Adipose tissue (tissue), 3 donors: ENCODE data around the gene PTPRN2. TPM values are rescaled to one million over a fixed set of nuclear protein-coding genes. Genes with fewer than 3 reads are reported as not detected.

ENCODE experiments used
- H3K27ac ChIP-seq: one replicate; pipeline ENCODE4 v1.5.1; 2013; ENCODE audit warnings: low read depth, low read length
- WGBS, 3 donors: extraction: QIAGEN DNeasy Blood & Tissue Kit; methylation state at CpG; one replicate each; pipeline ENCODE4 v1.1.7; 2013; 5-methylcytosine and 5-hydroxymethylcytosine counted together
- polyA plus RNA-seq, 3 donors: library from polyadenylated mRNA; stranded (reverse); fragments of 200-250 nt; gene quantifications; one replicate each; pipeline ENCODE4 v1.2.3, GENCODE V29; 2013
- donor health status: healthy with polysubstance abuse.
- donor health status: Bipolar disorder and iron deficiency.
- donor health status: healthy.

PTPRN2 gene
- polyA plus RNA-seq, 3 donors, result 3.7 to 8.0 (median 7.3) TPM

DNA sequence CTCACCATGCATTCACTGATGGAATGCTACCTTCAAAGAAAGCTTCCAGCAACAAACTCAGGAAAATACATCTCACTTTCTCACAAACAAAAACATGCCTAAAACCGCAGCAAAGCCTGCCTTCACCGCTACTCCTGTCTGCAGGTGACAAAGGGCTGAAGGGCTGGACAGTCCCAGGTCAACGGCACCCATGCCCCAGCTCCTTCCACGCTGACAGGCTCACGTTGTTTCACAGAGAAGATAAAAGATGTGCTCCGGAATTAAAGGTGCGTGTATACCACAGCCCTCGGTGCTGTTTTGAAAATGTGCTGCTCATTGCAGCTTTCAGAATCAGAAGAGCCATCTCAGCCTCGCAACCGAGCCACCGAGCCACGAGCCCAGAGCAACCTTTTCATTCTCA, 445.0 kb downstream of the PTPRN2 start:
- 87 to 93% (median 87%) methylated on average over 12 of the region's 12 CpGs for WGBS, 3 donors
- no peak overlapping the region for H3K27ac ChIP-seq

DNA sequence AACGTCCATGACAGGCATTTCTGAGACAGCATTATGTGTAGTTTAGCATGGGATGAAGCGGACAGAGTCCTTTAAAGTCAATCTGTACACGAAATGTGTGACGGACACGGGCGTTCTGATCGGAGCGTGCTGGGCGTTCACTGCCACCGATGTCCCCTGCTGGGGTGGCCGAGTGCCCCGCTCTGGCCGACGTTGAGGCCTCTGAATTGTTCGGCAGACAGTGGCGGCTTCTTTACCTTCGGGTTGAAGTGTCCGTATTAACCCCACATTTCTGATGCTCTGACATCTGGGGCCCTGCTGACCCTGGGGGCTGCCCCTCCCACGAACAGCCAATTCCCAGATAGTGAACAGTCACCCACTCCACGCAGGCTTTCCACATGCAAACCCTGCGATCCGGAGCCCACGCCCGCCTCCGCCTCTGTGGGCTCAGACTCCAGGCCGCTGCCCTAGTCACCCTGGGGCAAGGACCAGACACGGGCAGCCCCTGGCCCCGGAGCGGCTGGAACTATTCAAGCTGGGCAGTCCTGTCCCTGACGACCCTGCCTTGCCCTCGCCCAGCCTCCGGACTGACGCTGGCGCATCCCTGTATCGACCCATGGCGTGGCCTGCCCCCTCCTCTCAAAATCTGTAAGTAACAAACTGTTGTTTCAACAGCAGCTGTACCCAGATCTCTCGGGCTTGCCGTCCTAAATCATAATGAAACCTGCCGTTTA, 445.7 kb downstream of the PTPRN2 start:
- no peak overlapping the region for H3K27ac ChIP-seq
- WGBS, 3 donors, result 84 to 92% (median 87%) methylated on average over 39 of the region's 39 CpGs

- WGBS, 3 donors, result 91 to 92% (median 91%) methylated on average over 17 of the region's 17 CpGs
- H3K27ac ChIP-seq, result no peak overlapping the region
Observed at GRCh38 chr7:158141221-158141582, 446.4 kb downstream of the PTPRN2 start.

DNA sequence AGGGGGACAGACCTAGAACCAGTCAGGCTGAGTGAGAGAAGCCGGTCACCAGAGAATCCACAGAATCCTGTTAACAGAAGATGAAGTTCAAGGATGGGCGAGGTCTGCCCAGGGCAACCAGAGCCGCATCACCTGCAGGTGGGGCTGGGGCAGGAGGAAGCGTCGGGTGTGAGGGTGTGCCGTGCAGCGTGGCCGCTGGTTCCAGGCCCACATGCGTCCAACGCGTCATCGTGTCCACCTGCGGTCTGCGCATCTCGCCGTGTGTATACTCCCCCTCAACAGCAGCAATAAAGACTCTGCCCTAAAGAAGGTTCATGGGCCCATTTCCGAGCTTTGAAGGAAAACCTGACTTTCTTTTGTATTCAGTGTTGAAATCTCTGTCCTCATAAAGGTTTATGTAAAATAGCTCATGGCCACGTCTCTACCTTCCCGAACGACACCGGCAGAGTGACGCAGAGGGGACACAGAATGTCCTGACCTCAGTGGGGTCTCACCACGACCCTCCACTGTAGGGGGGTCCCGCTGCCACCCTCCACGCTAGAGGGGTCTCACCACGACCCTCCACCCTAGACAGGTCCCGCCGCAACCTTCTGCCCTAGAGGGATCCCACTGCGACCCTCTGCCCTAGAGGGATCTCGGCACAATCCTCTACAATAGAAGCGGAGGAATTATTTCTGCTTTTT, 446.9 kb downstream of the PTPRN2 start:
- WGBS, 3 donors, result 90 to 92% (median 92%) methylated on average over 31 of the region's 31 CpGs
- H3K27ac ChIP-seq, result no peak overlapping the region

DNA sequence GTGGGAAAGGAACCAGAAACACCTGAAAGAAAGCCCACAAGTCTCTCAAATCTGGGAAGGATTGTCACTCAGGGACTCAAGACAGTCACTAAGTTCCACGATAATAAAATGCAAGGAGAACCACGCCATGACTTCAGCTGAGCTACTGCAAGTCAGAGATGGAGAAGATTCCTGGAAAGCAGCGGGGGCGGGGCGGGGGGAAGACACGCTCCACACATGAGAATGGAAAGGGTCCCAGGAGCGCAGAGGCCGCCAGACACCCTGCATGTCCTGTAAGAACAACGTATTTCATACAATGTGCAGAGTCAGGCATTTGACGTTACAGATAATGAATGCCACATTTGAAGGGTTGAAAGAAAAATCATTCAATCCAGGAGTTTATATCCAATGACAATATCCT, 448.1 kb downstream of the PTPRN2 start:
- no peak overlapping the region for H3K27ac ChIP-seq
- WGBS, 3 donors, result 89 to 90% (median 89%) methylated on average over 10 of the region's 10 CpGs

DNA sequence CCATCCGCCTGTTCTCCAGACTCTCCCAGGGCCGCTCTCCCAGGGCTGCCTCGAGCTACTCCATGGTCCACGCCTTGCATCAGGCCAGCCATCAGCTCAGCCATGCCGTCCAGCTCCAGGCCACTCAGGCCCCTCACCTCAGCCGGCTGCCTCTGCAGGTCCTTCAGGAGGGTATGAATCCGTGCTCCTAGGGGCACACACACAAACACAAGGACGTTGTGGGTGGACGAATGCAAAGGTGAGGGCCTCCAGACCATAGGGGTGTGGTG, 449.4 kb downstream of the PTPRN2 start:
- no peak overlapping the region for H3K27ac ChIP-seq
- 81 to 87% (median 83%) methylated on average over 9 of the region's 9 CpGs for WGBS, 3 donors

- H3K27ac ChIP-seq, result no peak overlapping the region
- WGBS, 3 donors, result 83 to 86% (median 83%) methylated on average over 18 of the region's 18 CpGs
Observed at GRCh38 chr7:158137516-158138328, 449.9 kb downstream of the PTPRN2 start.

- 81 to 93% (median 85%) methylated on average over 16 of the region's 16 CpGs for WGBS, 3 donors
Observed at GRCh38 chr7:158135931-158136330, 451.7 kb downstream of the PTPRN2 start.

DNA sequence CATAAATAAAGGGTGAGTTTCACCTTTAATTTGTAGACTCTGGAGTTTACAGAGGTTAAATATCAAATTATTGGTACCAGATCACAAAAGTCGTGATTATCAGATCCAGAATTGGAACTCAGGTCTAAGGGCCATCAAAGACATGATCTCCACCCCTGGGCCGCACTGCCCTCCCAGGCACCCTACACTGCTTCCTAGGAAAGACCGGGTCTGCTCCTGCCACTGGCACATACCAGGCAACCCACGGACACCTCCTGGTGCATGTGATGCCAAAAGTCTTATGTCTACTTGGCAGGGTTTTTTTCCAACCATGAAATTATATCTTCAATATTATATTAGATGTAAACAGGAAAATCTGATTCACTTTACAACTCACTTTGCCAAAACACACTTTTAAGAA, 452.8 kb downstream of the PTPRN2 start:
- 83 to 93% (median 88%) methylated on average over 4 of the region's 4 CpGs for WGBS, 3 donors
- H3K27ac ChIP-seq, result no peak overlapping the region

More at GRCh38 chr7:158135931-158136330, 451.7 kb downstream of the PTPRN2 start:
- H3K27ac ChIP-seq, result no peak overlapping the region

DNA sequence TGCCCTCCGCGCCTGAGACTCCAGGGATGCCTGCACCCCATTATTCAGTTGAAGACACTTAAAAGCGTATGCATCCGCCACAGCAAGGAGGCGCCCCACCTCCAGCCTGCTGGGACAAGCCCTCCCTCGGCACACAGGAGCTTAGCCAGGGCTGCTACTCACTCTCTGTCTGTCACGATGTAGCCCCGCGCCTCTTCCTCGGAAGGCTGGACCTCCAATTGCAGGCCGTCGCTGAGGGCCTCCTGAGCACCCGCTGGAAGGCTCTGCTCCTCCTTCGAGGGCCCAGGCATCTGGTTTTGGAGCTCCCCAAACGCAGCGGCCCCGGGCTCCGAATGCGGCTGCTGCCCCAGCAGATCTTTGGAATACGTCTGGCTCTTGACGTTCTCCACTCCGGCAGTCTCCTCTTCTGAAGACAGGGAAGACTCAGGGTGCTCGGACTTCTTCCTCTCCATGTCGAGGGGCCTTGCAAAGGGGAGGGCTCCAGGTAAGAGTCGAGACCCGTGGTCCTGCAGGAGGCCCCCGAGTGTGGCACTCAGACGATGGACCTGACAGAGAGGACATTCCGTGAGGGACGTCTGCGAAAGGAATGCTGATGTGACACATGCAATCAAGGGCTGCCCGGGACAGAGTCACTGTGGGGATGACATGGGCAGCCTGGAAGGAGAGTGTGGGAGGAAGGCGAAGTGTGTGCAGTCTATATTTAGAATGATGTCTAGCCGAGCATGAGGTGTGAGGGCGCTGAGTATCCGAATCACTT, 453.9 kb downstream of the PTPRN2 start:
- WGBS, 3 donors, result 82 to 89% (median 88%) methylated on average over 36 of the region's 36 CpGs
- H3K27ac ChIP-seq, result no peak overlapping the region

DNA sequence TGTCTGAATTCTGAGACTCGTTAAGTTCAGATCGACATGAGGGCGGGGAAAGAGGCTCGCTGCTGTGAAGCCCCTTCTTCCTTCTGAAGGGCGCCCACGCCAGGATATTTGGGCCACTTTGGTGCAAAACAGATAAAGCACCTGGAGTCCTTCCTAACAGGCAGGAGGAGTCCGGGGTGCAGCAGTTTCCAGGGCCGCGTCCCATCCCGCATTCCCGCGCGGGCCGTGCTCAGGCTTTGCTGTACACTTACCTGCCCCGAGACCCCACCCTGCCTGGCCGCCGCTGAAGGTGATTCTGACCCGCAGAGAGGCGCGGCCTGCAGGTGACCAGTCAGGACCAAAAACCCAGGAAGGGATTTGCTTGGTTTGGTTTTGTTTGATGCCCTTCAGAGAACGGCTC, 454.6 kb downstream of the PTPRN2 start:
- 96 to 97% (median 96%) methylated on average over 21 of the region's 21 CpGs for WGBS, 3 donors
- no peak overlapping the region for H3K27ac ChIP-seq

DNA sequence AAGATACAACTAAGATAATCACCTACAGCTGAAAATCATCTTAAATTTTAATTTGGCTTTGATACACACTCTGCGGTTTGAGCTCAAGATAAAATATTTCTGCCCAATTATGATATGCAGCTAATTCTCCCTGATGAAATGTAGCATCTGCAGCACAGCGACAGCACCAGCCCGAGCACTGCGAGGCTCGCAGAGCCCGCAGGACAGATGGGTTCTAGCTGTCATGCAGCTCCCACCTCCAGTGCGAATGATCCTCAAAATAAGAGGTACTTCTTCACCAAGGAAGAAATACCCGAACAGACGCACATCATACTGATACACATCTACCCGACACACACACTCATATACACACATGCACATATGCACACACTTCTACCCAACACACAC, 457.6 kb downstream of the PTPRN2 start:
- H3K27ac ChIP-seq, result no peak overlapping the region
- WGBS, 3 donors, result 94 to 97% (median 95%) methylated on average over 10 of the region's 10 CpGs

DNA sequence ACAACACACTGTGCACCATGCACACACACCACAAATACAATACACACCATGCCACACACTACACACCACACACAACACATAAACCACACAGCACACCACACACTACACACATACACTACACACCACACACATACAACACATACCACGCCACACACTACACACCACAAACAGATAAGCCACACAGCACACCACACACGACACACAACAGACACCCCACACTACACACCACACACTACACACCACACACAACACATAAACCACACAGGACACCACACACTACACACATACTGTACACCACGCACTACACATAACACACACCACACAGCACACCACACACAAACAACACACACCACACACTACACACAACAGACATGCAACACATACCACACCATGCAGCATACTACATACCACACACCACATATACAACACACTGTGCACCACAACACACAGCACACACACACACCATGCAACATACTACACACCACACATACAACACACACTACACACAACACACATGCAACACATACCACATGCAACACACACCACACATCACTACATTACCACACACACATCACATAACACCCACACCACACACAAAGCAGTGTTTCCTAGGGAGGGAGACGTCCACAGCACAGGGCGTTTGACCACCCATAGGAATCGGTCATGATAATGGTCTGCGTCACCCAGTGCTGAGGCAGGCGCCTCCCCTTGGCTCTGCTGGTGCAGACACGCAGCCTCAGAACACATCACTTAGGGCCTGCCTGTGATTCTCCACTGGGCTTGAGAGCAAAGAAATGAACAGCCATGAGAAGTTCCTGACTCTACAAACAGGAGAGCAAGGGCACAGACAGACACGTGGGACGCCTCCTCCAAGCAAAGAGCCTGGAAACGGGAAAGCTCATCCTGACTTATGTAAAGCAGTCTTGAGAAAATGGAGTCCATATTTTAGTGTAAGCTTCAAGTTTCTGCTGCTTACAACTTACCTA, 458.3 kb downstream of the PTPRN2 start:
- WGBS, 3 donors, result 83 to 91% (median 88%) methylated on average over 12 of the region's 12 CpGs
- H3K27ac ChIP-seq, result no peak overlapping the region

- WGBS, 3 donors, result 76 to 89% (median 89%) methylated on average over 9 of the region's 9 CpGs
Observed at GRCh38 chr7:158128572-158128971, 459.1 kb downstream of the PTPRN2 start.

DNA sequence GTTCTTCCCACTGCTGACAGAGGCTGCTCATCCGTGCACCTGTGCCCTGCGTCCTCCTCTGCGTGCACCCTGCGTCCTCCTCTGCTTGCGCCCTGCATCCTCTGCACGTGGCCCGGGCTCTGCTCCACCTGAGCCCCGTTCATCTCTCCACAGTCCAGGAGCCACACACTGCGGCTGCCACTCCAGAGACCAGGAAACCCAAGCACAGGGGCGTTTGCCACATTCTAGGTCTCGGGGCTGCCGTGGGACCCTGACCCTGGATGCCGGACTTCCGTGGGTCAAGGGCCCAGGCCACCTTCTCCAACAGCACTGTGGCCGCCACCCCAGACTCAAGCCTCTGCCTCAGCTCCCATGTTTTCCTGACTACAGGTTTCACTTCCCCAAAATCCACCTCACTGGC, 460.4 kb downstream of the PTPRN2 start:
- WGBS, 3 donors, result 93 to 95% (median 94%) methylated on average over 15 of the region's 15 CpGs
- no peak overlapping the region for H3K27ac ChIP-seq

More at GRCh38 chr7:158128572-158128971, 459.1 kb downstream of the PTPRN2 start:
- no peak overlapping the region for H3K27ac ChIP-seq

DNA sequence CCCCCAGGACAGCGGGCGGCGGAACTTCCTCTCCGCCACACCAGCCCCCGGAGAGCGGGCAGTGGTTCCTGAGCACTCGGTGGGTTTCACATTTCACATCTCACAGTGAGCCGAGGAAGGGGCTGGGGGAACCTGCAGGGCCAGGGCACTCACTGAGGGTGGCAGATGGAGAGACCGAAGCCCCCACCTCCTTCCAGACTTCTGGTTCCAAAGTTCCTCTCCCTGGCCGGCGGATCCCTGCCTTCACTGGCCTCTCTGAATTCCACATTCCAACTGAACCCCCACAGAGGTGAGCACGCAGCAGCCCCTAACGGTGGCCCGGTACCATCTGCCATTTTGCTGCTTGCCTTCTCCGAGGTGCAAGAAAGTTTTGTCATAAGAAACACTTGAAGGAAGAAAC, 461.0 kb downstream of the PTPRN2 start:
- WGBS, 3 donors, result 95 to 96% (median 95%) methylated on average over 11 to 15 of the region's 15 CpGs
- H3K27ac ChIP-seq, result no peak overlapping the region

GRCh38 chr7:158125721-158126120, 461.9 kb downstream of the PTPRN2 start:
- 91 to 92% (median 92%) methylated on average over 12 to 19 of the region's 22 CpGs for WGBS, 3 donors
- H3K27ac ChIP-seq, result no peak overlapping the region

DNA sequence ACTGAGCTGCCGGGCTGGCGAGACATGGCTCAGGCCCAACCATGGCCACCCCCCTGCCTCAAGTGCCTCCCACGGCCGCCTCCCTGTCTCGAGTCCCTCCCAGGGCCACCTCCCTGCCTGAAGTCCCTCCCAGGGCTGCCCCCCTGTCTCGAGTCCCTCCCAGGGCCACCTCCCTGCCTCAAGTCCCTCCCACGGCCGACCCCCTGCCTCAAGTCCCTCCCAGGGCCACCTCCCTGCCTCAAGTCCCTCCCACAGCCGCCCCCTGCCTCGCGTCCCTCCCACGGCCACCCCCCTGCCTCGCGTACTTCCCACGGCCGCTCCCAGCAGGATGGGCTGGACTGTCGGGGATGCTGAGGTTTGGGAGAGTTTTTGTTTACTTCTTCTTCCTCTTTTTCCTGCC, 462.5 kb downstream of the PTPRN2 start:
- no peak overlapping the region for H3K27ac ChIP-seq
- WGBS, 3 donors, result 84 to 97% (median 93%) methylated on average over 13 to 17 of the region's 17 CpGs
